HG02970 (cell line): Measurements from ENCODE around the gene MCEMP1.
"Not testable (repeated sequence)": the region's sequence is repeated elsewhere in the genome, so short reads cannot be mapped to it uniquely, and the experiment has no call there.

Experiments used
- ATAC-seq: cut with Tn5 transposase; IDR thresholded peaks from one replicate; pipeline ENCODE4 v1.9.1; 2021; ENCODE audit warnings: mild to moderate bottlenecking, moderate library complexity, moderate number of reproducible peaks; ENCODE audit not compliant: unreplicated experiment, low FRiP score

Gene MCEMP1

GRCh38 chr19:7643031-7643415 lies 33.9 kb upstream of the MCEMP1 start:
- no peak for ATAC-seq

GRCh38 chr19:7643629-7644549 lies 33.0 kb upstream of the MCEMP1 start:
- not testable (repeated sequence) for ATAC-seq

- no peak for ATAC-seq
These were observed 32.4 kb upstream of the MCEMP1 start for GRCh38 chr19:7644550-7644877.

- no peak for ATAC-seq
These were observed 31.7 kb upstream of the MCEMP1 start for GRCh38 chr19:7645163-7645562.

- no peak for ATAC-seq
These were observed 31.0 kb upstream of the MCEMP1 start for GRCh38 chr19:7645656-7646425.

- no peak for ATAC-seq
These were observed 30.5 kb upstream of the MCEMP1 start for GRCh38 chr19:7646426-7646700.

- no peak for ATAC-seq
These were observed 29.7 kb upstream of the MCEMP1 start for GRCh38 chr19:7647156-7647555.

GRCh38 chr19:7648265-7649014 lies 28.4 kb upstream of the MCEMP1 start:
- no peak for ATAC-seq

- ATAC-seq, result no peak
These were observed 26.7 kb upstream of the MCEMP1 start for GRCh38 chr19:7650148-7650547.

- no peak for ATAC-seq
These were observed 24.7 kb upstream of the MCEMP1 start for GRCh38 chr19:7652061-7652641.

- no peak for ATAC-seq
These were observed 22.5 kb upstream of the MCEMP1 start for GRCh38 chr19:7654401-7654800.

- no peak for ATAC-seq
These were observed 21.3 kb upstream of the MCEMP1 start for GRCh38 chr19:7655581-7655980.

GRCh38 chr19:7657131-7657751 lies 19.6 kb upstream of the MCEMP1 start:
- no peak for ATAC-seq

GRCh38 chr19:7658219-7658686 lies 18.6 kb upstream of the MCEMP1 start:
- ATAC-seq, result no peak

GRCh38 chr19:7661744-7662538 lies 14.9 kb upstream of the MCEMP1 start:
- no peak for ATAC-seq

GRCh38 chr19:7662657-7663056 lies 14.2 kb upstream of the MCEMP1 start:
- ATAC-seq, result no peak

- ATAC-seq, result no peak
These were observed 13.2 kb upstream of the MCEMP1 start for GRCh38 chr19:7663706-7664105.

- no peak for ATAC-seq
These were observed 11.8 kb upstream of the MCEMP1 start for GRCh38 chr19:7665076-7665475.

- ATAC-seq, result no peak
These were observed 8.0 kb upstream of the MCEMP1 start, which contains the start of gene RETN for GRCh38 chr19:7668842-7669241. TSS of gene RETN (plus strand) at chr19:7669049. CDS start at chr19:7669327, 278 bp downstream.
